ENCODE measurements around the gene DMPK.

- TF ChIP-seq, protein P1, sequence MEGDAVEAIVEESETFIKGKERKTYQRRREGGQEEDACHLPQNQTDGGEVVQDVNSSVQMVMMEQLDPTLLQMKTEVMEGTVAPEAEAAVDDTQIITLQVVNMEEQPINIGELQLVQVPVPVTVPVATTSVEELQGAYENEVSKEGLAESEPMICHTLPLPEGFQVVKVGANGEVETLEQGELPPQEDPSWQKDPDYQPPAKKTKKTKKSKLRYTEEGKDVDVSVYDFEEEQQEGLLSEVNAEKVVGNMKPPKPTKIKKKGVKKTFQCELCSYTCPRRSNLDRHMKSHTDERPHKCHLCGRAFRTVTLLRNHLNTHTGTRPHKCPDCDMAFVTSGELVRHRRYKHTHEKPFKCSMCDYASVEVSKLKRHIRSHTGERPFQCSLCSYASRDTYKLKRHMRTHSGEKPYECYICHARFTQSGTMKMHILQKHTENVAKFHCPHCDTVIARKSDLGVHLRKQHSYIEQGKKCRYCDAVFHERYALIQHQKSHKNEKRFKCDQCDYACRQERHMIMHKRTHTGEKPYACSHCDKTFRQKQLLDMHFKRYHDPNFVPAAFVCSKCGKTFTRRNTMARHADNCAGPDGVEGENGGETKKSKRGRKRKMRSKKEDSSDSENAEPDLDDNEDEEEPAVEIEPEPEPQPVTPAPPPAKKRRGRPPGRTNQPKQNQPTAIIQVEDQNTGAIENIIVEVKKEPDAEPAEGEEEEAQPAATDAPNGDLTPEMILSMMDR (conservative IDR thresholded peaks at IDR 0.05 in 1 of 2, IDR thresholded peaks at IDR 0.05 in 1 of 2; ENCODE audit: low read depth in 1 of 2, low read length in 2 of 2), result no peak
- no peak for TF ChIP-seq EZH2 (IDR thresholded peaks at IDR 0.05; ENCODE audit: low read length, missing control alignments)
Measured at GRCh38 chr19:45791744-45792469, 9.6 kb upstream of the DMPK start.

Data from fibroblast of lung (primary cell).